IPS DF 6.9 (cell line): ENCODE data around the gene PLEKHA8.

Experiments used
- DNase-seq: peaks from one replicate; pipeline ENCODE4 v3.0.0-alpha.2; 2013; ENCODE audit warnings: low read depth, low spot score
- H3K27ac ChIP-seq: one replicate; pipeline ENCODE4 v1.5.1; 2013; ENCODE audit warnings: low read length, control low read depth
- H3K27me3 ChIP-seq: 2 replicates; pipeline ENCODE4 v1.6.1; 2013; ENCODE audit warnings: mild to moderate bottlenecking, low read length; ENCODE audit not compliant: control insufficient read depth, insufficient read depth
- H3K36me3 ChIP-seq: 2 replicates; pipeline ENCODE4 v1.6.1; 2013; ENCODE audit warnings: low read length; ENCODE audit not compliant: control insufficient read depth, insufficient read depth
- H3K4me1 ChIP-seq: 2 replicates; pipeline ENCODE4 v1.6.1; 2013; ENCODE audit warnings: low read length; ENCODE audit not compliant: control insufficient read depth, insufficient read depth
- H3K4me3 ChIP-seq: 2 replicates; pipeline ENCODE4 v1.5.1; 2013; ENCODE audit warnings: mild to moderate bottlenecking, low read length
- H3K9me3 ChIP-seq: 2 replicates; pipeline ENCODE4 v1.6.1; 2013; ENCODE audit warnings: low read length, inconsistent platforms; ENCODE audit not compliant: control insufficient read depth, insufficient read depth
- WGBS: extraction: QIAGEN DNeasy Blood & Tissue Kit; methylation state at CpG from one replicate; pipeline ENCODE4 v1.1.7; 2013; ENCODE audit warnings: mixed read lengths, missing lambda C conversion rate; ENCODE audit not compliant: insufficient read length, insufficient coverage; 5-methylcytosine and 5-hydroxymethylcytosine counted together

The PLEKHA8 gene

DNA sequence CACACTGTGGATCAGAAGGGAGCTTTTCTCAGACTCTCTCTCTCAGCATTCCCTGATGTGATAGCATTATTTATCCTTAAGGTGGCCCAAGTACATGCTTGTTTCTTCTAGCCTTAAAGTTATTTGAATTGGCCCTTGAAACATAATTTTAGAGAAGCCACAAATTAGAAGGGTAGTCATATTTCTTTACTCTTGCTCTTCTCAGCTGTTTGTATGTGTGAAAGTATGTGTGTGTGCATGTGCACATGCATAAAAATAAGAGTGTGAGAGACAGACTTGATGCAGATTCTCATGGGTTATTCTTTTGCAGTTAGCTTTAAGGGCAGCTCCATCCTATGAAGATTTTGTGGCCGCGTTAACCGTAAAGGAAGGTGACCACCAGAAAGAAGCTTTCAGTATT is 50.1 kb downstream of the PLEKHA8 start:
- H3K27ac ChIP-seq = no peak overlapping the region
- peaks cover 3% of the 10 kb centered on the region; the same call in 1 of the 2 replicates for H3K36me3 ChIP-seq

DNA sequence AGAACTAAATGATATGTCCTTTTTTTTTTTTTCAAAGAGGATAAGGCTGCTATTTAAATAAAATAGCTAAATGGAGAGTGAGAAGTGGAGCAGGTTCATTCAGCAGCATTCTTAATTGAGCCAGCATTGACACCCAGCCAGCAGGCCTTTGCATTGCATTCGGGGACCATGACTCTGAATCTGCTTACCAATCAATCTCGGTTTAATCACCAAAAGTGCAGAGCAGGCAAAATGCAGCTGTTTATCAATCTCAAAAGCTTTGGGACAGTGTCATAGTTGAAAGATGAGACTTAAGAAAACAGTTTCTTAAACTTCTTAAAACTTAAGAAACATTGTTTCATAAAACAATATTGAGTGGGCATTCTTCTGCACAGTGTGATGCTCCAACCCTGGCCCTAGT is 51.7 kb downstream of the PLEKHA8 start:
- Histone ChIP-seq H3K36me3 (peaks cover 3% of the 10 kb centered on the region; the same call in 1 of the 2 replicates), H3K27me3 (no peaks in the 10 kb centered on the region), H3K4me3 (no peak overlapping the region), H3K9me3 (no peaks in the 10 kb centered on the region), H3K27ac (no peak overlapping the region), H3K4me1 (no peaks in the 10 kb centered on the region)
- no CpG with 5 or more reads among the region's 2 CpGs for WGBS
- DNase-seq = no peak

More for the DNA sequence above, 50.1 kb downstream of the PLEKHA8 start:
- Histone ChIP-seq H3K9me3 (no peaks in the 10 kb centered on the region), H3K27me3 (no peaks in the 10 kb centered on the region), H3K4me3 (no peak overlapping the region), H3K4me1 (no peaks in the 10 kb centered on the region)
- WGBS = no CpG with 5 or more reads among the region's 3 CpGs
- no peak for DNase-seq

DNA sequence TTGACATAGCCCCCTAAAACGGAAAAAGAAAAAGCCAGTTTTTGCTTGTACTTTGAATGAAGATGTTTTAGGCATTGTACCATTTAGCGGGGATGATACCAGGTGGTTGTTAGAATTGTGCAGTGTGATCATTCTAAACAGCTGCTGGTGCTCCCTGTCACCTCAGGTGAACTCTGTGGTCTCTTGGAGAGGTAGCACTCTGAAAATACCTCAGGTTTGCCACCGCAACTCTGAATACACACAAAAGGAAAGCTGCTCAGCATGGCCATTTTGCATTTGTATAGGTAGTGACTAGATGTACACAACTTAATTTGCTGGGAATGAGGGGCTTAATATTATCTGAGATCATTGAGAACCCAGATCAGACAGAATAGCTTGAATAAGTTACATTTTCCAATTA is 52.6 kb downstream of the PLEKHA8 start:
- H3K4me3 ChIP-seq = no peak overlapping the region
- H3K27me3 ChIP-seq = no peaks in the 10 kb centered on the region
- no peaks in the 10 kb centered on the region for H3K9me3 ChIP-seq
- H3K27ac ChIP-seq = no peak overlapping the region
- no peak for DNase-seq
- no CpG with 5 or more reads among the region's 3 CpGs for WGBS
- H3K36me3 ChIP-seq = peaks cover 3% of the 10 kb centered on the region; the same call in 1 of the 2 replicates
- no peaks in the 10 kb centered on the region for H3K4me1 ChIP-seq

DNA sequence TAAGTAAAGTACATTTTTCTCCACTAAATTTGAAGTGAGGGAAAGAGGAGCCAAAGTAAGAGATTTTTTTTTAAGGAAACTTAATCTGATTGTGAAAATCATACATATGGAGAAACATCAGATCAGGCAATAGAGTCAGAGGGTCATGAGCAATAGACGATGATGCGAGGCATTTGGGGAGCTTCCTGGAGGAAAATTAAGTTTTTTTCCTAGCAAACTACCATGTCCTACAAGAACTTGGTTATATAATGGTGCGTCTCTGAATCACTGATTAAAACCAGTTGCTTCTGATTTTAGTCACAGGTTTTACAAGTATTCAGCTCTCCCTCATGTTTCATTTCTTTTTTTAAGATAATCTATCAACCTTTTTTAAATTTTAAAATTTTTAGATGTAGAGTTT is 54.5 kb downstream of the PLEKHA8 start:
- Histone ChIP-seq H3K36me3 (peaks cover 3% of the 10 kb centered on the region; the same call in 1 of the 2 replicates), H3K9me3 (no peaks in the 10 kb centered on the region), H3K4me3 (no peak overlapping the region), H3K27ac (no peak overlapping the region), H3K4me1 (no peaks in the 10 kb centered on the region), H3K27me3 (no peaks in the 10 kb centered on the region)
- WGBS = no CpG with 5 or more reads among the region's 3 CpGs
- no peak for DNase-seq

GRCh38 chr7:30083334-30083733 is 55.1 kb downstream of the PLEKHA8 start:
- WGBS = no CpG with 5 or more reads among the region's 1 CpG
- Histone ChIP-seq H3K9me3 (no peaks in the 10 kb centered on the region), H3K4me3 (no peak overlapping the region), H3K27me3 (no peaks in the 10 kb centered on the region), H3K27ac (no peak overlapping the region), H3K4me1 (no peaks in the 10 kb centered on the region), H3K36me3 (peaks cover 3% of the 10 kb centered on the region; the same call in 1 of the 2 replicates)
- DNase-seq = no peak

GRCh38 chr7:30084212-30084611 is 56.0 kb downstream of the PLEKHA8 start:
- no peaks in the 10 kb centered on the region for H3K9me3 ChIP-seq
- H3K36me3 ChIP-seq = peaks cover 3% of the 10 kb centered on the region; the same call in 1 of the 2 replicates
- H3K27ac ChIP-seq = no peak overlapping the region
- no peak for DNase-seq
- no CpG with 5 or more reads among the region's 3 CpGs for whole genome bisulfite sequencing
- H3K27me3 ChIP-seq = no peaks in the 10 kb centered on the region
- no peaks in the 10 kb centered on the region for H3K4me1 ChIP-seq
- H3K4me3 ChIP-seq = no peak overlapping the region

DNA sequence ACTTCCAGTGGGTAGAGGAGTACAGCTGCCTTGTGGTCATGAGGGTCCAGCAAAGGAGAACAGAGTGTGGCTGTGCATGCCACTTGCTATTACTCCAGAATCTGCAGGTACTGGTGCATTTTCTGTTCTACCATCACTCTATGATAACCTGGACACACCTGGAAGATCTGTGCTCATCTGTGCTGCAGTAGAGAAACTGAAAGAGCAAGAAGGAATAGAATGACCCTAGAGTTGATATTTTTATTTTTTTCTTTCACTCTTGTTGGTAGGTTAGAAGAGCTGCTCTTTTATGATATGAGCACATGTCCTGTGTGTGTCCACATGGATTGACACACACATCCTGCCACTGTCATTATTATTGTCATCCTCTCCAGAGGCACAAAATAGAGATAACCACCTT is 58.3 kb downstream of the PLEKHA8 start:
- Histone ChIP-seq H3K36me3 (no peaks in the 10 kb centered on the region), H3K4me1 (no peaks in the 10 kb centered on the region; the same call in 1 of the 2 replicates), H3K27me3 (no peaks in the 10 kb centered on the region), H3K9me3 (no peaks in the 10 kb centered on the region), H3K4me3 (no peak overlapping the region), H3K27ac (no peak overlapping the region)
- no peak for DNase-seq

DNA sequence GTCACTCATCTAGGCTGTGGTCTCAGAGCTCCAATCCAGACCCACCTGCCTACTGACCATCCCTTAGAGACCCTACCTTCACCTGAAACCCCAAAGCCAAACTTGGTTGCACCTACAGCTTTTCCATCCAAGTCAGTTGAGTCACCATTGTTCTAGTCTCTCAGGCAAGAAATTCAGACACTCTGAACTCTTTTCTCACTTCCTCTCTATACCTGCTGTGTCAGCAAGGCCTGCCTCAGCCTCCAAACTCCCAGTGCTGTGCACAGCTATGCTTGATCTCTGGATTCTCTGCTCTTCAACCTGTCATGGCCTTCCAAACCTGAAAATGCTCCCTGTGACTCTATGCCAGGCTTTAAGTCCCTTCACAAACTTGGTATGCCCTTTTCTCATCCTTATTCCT is 59.2 kb downstream of the PLEKHA8 start:
- H3K4me3 ChIP-seq = no peak overlapping the region
- no peak for DNase-seq
- H3K9me3 ChIP-seq = no peaks in the 10 kb centered on the region
- no peaks in the 10 kb centered on the region; the same call in 1 of the 2 replicates for H3K4me1 ChIP-seq
- no peaks in the 10 kb centered on the region for H3K36me3 ChIP-seq
- H3K27ac ChIP-seq = no peak overlapping the region
- no peaks in the 10 kb centered on the region for H3K27me3 ChIP-seq

DNA sequence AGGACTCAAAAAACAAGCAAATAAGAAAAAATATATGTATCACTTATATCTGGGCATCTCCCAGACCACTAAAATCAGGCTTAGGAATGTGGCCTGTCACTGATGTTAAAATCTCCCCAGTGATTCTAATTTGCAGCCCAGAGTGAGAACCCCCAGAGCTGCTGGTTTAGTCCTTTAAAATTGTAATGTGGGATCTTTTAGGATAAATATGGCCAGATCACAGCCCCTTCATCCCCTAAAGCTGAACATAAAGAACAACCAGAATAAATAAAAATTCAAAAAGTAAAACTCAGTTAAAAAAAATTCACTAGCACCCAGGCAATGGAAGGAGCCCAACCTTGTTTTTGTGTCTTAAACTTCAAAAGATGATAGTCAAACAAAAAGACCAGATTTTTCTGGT is 60.1 kb downstream of the PLEKHA8 start:
- no peaks in the 10 kb centered on the region for H3K9me3 ChIP-seq
- no peak for DNase-seq
- H3K27ac ChIP-seq = no peak overlapping the region
- H3K4me3 ChIP-seq = no peak overlapping the region
- H3K36me3 ChIP-seq = no peaks in the 10 kb centered on the region
- H3K4me1 ChIP-seq = no peaks in the 10 kb centered on the region; the same call in 1 of the 2 replicates
- no peaks in the 10 kb centered on the region for H3K27me3 ChIP-seq

DNA sequence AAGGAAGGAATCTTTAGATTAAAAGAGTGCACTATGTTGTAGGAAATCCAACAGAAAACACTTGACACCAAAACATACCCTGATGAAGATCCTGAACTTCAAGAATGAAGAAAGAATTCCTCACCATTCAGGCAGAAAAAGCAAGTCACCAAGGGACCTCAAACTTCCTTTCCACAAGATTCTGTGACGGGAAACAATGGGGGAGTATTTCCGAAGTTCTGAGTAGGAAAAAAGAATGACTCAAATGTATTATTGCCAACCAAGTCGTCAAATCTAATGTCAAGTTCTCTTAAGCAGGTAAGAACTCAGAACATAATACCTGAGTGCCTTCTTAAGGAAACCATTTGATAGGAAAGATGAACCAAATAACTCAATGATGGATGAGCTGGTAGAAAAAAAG is 61.9 kb downstream of the PLEKHA8 start:
- Histone ChIP-seq H3K4me1 (no peaks in the 10 kb centered on the region; the same call in 1 of the 2 replicates), H3K4me3 (no peak overlapping the region), H3K9me3 (no peaks in the 10 kb centered on the region), H3K36me3 (no peaks in the 10 kb centered on the region), H3K27ac (no peak overlapping the region), H3K27me3 (no peaks in the 10 kb centered on the region)
- DNase-seq = no peak
- WGBS = no CpG with 5 or more reads among the region's 3 CpGs

DNA sequence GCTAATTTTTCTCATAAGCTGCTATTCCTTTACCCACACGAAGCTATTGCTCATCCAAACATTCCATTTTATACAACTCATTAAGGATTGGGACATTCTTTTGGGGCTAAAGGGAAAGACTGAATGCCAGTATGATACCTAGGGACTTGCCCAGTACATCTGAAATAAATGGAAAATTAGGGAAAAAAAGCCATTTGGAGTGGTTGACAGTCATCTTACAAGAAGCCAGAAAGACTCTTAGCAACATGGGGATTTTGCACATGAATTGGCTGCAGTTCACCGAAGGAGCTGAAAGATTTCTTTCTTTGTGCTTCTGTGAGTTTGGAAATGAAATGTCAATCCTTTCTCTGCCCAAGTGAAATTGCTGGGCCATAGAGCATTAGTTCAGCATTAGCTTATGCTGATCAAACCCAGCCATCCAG is 63.3 kb downstream of the PLEKHA8 start:
- no peaks in the 10 kb centered on the region; the same call in 1 of the 2 replicates for H3K4me1 ChIP-seq
- no peak overlapping the region for H3K27ac ChIP-seq
- no peak overlapping the region for H3K4me3 ChIP-seq
- no peaks in the 10 kb centered on the region for H3K36me3 ChIP-seq
- 100% methylated on average over 1 of the region's 2 CpGs for WGBS
- no peaks in the 10 kb centered on the region for H3K27me3 ChIP-seq
- DNase-seq = no peak
- no peaks in the 10 kb centered on the region for H3K9me3 ChIP-seq
